ENCODE measurements around the gene DENND1A.

Gene DENND1A

DNA sequence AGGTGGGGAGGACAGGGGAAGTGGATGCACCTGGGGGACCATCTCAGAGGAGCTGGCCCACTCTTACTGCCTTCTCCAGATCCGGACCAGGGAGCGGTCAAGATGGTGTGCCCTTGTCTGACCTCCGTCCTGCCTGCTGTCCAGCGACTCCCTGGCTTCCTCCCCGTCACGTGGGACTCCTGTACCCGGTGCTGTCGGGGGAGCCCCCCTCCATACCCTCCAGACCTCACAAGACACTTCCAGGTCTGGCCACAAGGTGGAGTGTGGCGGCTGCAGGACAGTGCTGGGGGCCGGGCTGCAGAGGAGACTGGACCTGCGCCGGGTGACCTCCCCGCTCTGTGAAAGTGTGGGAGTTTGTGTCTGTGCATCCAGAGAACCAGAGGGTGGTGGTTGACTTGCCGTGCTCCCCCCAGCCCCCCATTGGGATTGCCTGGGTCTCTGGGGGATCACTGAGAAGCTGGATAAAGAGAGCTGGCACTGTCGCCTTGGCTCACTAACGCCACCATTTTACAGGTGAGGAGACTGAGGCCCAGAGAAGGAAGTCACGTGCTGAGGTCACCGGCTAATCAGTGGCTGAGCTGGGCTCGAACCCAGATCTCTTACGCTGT, 575.8 kb downstream of the DENND1A start:
- ChIA-PET POLR2A (no interaction called here), CTCF (interaction anchor here (0.7 to 3.2 kb wide), 6 partner anchors 18 to 273 kb away, joined by 3 to 20 read pairs (median 4); no protein-coding TSS in a partner anchor)
- TF ChIP-seq ARNT (IDR thresholded peaks at IDR 0.05): no peak
- TF ChIP-seq ZNF384 (IDR thresholded peaks at IDR 0.05): no peak
- no peak for TF ChIP-seq ELF4 (IDR thresholded peaks at IDR 0.05)
- TF ChIP-seq LEF1 (IDR thresholded peaks at IDR 0.05; ENCODE audit: borderline replicate concordance): no peak
- TF ChIP-seq TARDBP (IDR thresholded peaks at IDR 0.05): no peak
- TF ChIP-seq NFRKB (IDR thresholded peaks at IDR 0.05): no peak
- TF ChIP-seq, protein P1, sequence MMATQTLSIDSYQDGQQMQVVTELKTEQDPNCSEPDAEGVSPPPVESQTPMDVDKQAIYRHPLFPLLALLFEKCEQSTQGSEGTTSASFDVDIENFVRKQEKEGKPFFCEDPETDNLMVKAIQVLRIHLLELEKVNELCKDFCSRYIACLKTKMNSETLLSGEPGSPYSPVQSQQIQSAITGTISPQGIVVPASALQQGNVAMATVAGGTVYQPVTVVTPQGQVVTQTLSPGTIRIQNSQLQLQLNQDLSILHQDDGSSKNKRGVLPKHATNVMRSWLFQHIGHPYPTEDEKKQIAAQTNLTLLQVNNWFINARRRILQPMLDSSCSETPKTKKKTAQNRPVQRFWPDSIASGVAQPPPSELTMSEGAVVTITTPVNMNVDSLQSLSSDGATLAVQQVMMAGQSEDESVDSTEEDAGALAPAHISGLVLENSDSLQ (IDR thresholded peaks at IDR 0.05): no peak
- no peak for TF ChIP-seq FOXA1 (IDR thresholded peaks at IDR 0.05)
- no peak for TF ChIP-seq FOXM1 (IDR thresholded peaks at IDR 0.05; ENCODE audit: borderline replicate concordance)
- TF ChIP-seq SP1 (IDR thresholded peaks at IDR 0.05): no peak
- TF ChIP-seq HDGF (IDR thresholded peaks at IDR 0.05; ENCODE audit: borderline replicate concordance): no peak
- TF ChIP-seq FOXK2 (IDR thresholded peaks at IDR 0.05): no peak
- no peak for TF ChIP-seq CTBP1 (IDR thresholded peaks at IDR 0.05; ENCODE audit: borderline replicate concordance)
- no peak for TF ChIP-seq BHLHE40 (IDR thresholded peaks at IDR 0.05; ENCODE audit: borderline replicate concordance)
- TF ChIP-seq L3MBTL2 (conservative IDR thresholded peaks at IDR 0.05): no peak
- no peak for TF ChIP-seq SUZ12 (IDR thresholded peaks at IDR 0.05)
- DNase-seq (ENCODE audit: extremely low spot score): peak; percentile 84

DNA sequence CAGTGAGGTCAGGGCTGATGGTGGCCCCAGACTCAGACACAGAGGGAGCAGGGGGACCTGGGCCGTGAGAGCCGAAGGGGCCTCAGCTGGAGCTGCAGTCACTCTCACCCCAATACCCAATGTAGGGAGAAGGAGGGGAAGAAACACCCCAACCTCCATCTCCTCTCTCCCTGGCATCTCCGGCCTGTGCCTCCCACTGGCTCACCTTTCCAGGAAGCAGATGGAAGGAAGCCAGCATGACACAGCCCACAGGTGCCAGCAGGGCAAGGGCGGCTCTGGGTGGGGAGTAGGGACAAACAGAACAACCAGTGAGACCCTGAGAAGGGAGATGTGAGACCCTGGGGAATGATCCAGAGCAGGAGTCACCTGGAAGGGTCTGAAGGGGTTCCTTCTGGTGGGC, 576.9 kb downstream of the DENND1A start:
- TF ChIP-seq SP1 (IDR thresholded peaks at IDR 0.05) (no peak), ARNT (IDR thresholded peaks at IDR 0.05) (no peak), SUZ12 (IDR thresholded peaks at IDR 0.05) (no peak), HDGF (IDR thresholded peaks at IDR 0.05; ENCODE audit: borderline replicate concordance) (no peak), ZNF384 (IDR thresholded peaks at IDR 0.05) (no peak), NFRKB (IDR thresholded peaks at IDR 0.05) (no peak), FOXM1 (IDR thresholded peaks at IDR 0.05; ENCODE audit: borderline replicate concordance) (no peak), L3MBTL2 (conservative IDR thresholded peaks at IDR 0.05) (no peak), FOXK2 (IDR thresholded peaks at IDR 0.05) (no peak), ELF4 (IDR thresholded peaks at IDR 0.05) (no peak), FOXA1 (IDR thresholded peaks at IDR 0.05) (no peak), TARDBP (IDR thresholded peaks at IDR 0.05) (no peak), LEF1 (IDR thresholded peaks at IDR 0.05; ENCODE audit: borderline replicate concordance) (no peak), BHLHE40 (IDR thresholded peaks at IDR 0.05; ENCODE audit: borderline replicate concordance) (no peak), CTBP1 (IDR thresholded peaks at IDR 0.05; ENCODE audit: borderline replicate concordance) (no peak)
- TF ChIP-seq, protein P1 (IDR thresholded peaks at IDR 0.05): no peak
- CTCF ChIA-PET: interaction anchor here (1.5 kb wide), 1 partner anchor 272 kb away, joined by 3 read pairs; no protein-coding TSS in a partner anchor
- no peak for DNase-seq (ENCODE audit: extremely low spot score)
- POLR2A ChIA-PET: no interaction called here

DNA sequence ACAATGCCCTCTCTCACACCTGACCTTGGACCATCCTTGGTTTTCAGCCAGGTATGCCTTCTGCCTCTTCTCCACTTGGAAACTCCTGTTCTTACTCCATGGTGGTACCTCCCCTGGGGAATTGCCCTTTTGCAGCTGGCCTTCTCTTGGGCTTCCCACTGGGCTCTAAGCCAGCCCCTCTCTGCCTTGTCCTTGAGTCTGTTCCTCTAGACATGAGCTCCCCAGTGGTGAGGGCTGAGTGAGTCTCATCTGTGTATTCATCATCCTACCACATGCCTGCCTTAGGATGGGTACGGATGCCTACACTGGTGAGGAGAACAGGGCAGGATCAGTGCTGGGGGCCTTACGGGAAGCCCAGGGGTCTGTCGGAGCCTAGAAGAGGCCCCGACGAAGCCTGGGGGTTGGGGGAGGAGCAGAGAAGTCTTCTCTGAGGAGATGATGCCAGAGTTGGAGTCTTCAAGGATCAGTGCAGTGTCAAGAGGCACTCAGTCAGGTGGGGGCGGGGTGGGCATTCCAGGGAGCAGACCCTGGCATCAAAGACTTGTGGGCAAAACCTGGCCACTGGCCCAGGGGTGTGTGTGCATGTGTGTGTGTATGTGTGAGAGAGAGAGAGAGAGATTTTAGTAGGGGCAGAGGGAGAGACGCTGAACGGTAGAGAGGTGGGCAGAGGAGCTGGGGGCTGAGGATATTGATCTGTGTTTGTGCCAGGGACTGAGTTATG, 579.2 kb downstream of the DENND1A start:
- ChIA-PET POLR2A (no interaction called here), CTCF (interaction anchor here (0.5 to 1.4 kb wide), 8 partner anchors 9 to 275 kb away, joined by 3 to 8 read pairs (median 4); no protein-coding TSS in a partner anchor)
- TF ChIP-seq CTBP1 (IDR thresholded peaks at IDR 0.05; ENCODE audit: borderline replicate concordance) (no peak), BHLHE40 (IDR thresholded peaks at IDR 0.05; ENCODE audit: borderline replicate concordance) (no peak), FOXK2 (IDR thresholded peaks at IDR 0.05) (no peak), L3MBTL2 (conservative IDR thresholded peaks at IDR 0.05) (no peak), FOXA1 (IDR thresholded peaks at IDR 0.05) (no peak), TARDBP (IDR thresholded peaks at IDR 0.05) (no peak), SUZ12 (IDR thresholded peaks at IDR 0.05) (no peak), ARNT (IDR thresholded peaks at IDR 0.05) (no peak), NFRKB (IDR thresholded peaks at IDR 0.05) (no peak), HDGF (IDR thresholded peaks at IDR 0.05; ENCODE audit: borderline replicate concordance) (no peak), ELF4 (IDR thresholded peaks at IDR 0.05) (no peak), FOXM1 (IDR thresholded peaks at IDR 0.05; ENCODE audit: borderline replicate concordance) (no peak)
- no peak for DNase-seq (ENCODE audit: extremely low spot score)

DNA sequence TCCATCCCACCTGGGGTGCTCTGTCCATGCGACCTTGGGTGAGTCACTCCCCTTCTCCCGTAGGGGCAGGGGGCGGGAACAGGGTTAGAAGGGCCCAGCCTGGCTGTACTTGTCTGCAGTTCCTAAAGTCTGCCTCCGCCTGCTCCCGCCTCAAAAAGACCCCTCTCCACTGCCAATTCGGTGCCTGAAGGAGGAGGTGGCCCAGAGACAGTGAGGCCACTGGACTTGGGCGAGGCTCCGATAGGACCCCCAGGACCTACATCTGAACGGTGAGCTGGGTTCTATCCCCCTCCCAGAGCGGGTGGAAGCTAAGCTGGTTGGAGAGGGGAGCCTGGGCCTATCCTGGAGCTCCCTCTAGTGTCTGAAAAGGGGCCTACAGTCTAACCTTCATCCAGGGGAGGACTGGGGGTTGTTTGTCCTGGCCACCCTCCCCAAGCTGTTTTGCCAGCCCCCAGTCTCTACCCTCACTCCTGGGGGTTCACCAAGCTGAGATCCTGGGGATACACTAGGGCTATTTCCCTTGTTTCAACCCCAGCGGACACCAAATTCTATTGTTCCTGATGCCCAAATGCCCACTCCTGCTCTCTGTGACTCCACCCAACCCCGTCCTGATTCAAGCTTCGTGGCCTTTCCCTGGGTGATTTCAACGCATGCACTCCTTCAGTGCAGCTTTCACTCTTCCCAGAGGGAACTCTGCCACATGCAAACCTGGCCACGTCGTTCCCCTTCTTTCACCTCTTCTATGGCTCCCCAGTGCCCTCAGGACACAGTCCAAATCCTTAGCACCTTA, 580.0 kb downstream of the DENND1A start:
- ChIA-PET CTCF (interaction anchor here (0.6 to 1.4 kb wide), 12 partner anchors 8 to 527 kb away, joined by 3 to 8 read pairs (median 4); no protein-coding TSS in a partner anchor), POLR2A (no interaction called here)
- DNase-seq (ENCODE audit: extremely low spot score): peak; percentile 81
- no peak for TF ChIP-seq LEF1 (IDR thresholded peaks at IDR 0.05; ENCODE audit: borderline replicate concordance)

DNA sequence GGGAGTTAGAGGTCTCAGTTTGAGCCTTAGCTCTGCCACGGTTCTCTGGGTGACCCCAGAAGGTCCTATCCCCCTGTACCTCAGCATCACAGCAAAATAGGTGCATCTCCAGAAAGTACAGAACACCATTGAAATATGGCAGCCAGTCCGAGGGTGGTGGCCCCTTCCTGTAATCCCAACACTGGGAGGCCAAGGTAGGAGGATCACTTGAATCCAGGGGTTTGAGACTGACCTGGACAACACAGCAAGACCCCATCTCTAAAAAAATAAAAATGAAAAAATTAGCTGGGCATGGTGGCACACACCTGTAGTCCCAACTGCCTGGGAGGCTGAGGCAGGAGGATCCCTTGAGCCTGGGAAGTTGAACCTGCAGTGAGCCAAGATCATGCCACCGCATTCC, 580.9 kb downstream of the DENND1A start:
- no peak for DNase-seq (ENCODE audit: extremely low spot score)
- ChIA-PET POLR2A (no interaction called here), CTCF (interaction anchor here (1.2 to 1.3 kb wide), 2 partner anchors 12 to 269 kb away, joined by 3 to 5 read pairs; no protein-coding TSS in a partner anchor)
- no peak for TF ChIP-seq ARNT (IDR thresholded peaks at IDR 0.05)
- no peak for TF ChIP-seq CTBP1 (IDR thresholded peaks at IDR 0.05; ENCODE audit: borderline replicate concordance)
- TF ChIP-seq ZNF384 (IDR thresholded peaks at IDR 0.05): no peak
- no peak for TF ChIP-seq HDGF (IDR thresholded peaks at IDR 0.05; ENCODE audit: borderline replicate concordance)
- no peak for TF ChIP-seq LEF1 (IDR thresholded peaks at IDR 0.05; ENCODE audit: borderline replicate concordance)
- TF ChIP-seq FOXA1 (IDR thresholded peaks at IDR 0.05): no peak
- TF ChIP-seq L3MBTL2 (conservative IDR thresholded peaks at IDR 0.05): no peak
- TF ChIP-seq SP1 (IDR thresholded peaks at IDR 0.05): no peak
- no peak for TF ChIP-seq SUZ12 (IDR thresholded peaks at IDR 0.05)
- no peak for TF ChIP-seq ELF4 (IDR thresholded peaks at IDR 0.05)
- no peak for TF ChIP-seq NFRKB (IDR thresholded peaks at IDR 0.05)
- no peak for TF ChIP-seq BHLHE40 (IDR thresholded peaks at IDR 0.05; ENCODE audit: borderline replicate concordance)

Data from HEK293T (cell line).